Measurements from ENCODE around the gene CTNNA2.

GRCh38 chr2:80113399-80113798, 600.5 kb downstream of the CTNNA2 start:
- TF ChIP-seq POLR2A (IDR thresholded peaks at IDR 0.05; ENCODE audit: low read depth, low read length), result no peak
- no peak for TF ChIP-seq POLR2AphosphoS5 (IDR thresholded peaks at IDR 0.05; ENCODE audit: low read depth, low read length)
